Panc1 (cell line): ENCODE results near the gene FLT3.

ENCODE experiments used
- CTCF ChIP-seq: fragments of 450-650 bp; IDR thresholded peaks from 2 replicates; pipeline ENCODE4 v1.5.1; 2017; ENCODE audit warnings: mild to moderate bottlenecking
- SIN3A ChIP-seq: IDR thresholded peaks from 2 replicates; pipeline ENCODE4 v1.6.1; 2012; ENCODE audit warnings: low read depth, mild to moderate bottlenecking, low read length, moderate library complexity, borderline replicate concordance; ENCODE audit not compliant: insufficient read depth

- TF ChIP-seq CTCF (no peak), SIN3A (no peak)
Observed at GRCh38 chr13:28010046-28010445, 90.3 kb downstream of the FLT3 start.
